HS-27A (cell line): ENCODE results near the gene MACROD1.
A peak's percentile ranks its signal among the peaks of the same experiment; 100 is the strongest.

Source experiments
- DNase-seq: peaks from one replicate; pipeline ENCODE4 v3.0.0-alpha.2; 2012; ENCODE audit warnings: low read depth, missing footprints

Gene MACROD1

GRCh38 chr11:64165842-64166635 is at the start of gene MACROD1:
Gene MACROD1 (minus strand): TSS chr11:64166113. CDS start chr11:64165994, 119 bp downstream.
- DNase-seq, result peak; percentile 66

GRCh38 chr11:64211181-64211872 is 45.4 kb upstream of the MACROD1 start:
- DNase-seq, result no peak

GRCh38 chr11:64210301-64211020 is 44.5 kb upstream of the MACROD1 start:
- DNase-seq, result no peak

GRCh38 chr11:64209563-64209843 is 43.6 kb upstream of the MACROD1 start:
- DNase-seq, result no peak

- no peak for DNase-seq
These were observed 43.1 kb upstream of the MACROD1 start for GRCh38 chr11:64208796-64209562.

- no peak for DNase-seq
These were observed 42.3 kb upstream of the MACROD1 start for GRCh38 chr11:64208086-64208795.

GRCh38 chr11:64207256-64208085 is 41.6 kb upstream of the MACROD1 start:
- no peak for DNase-seq

- DNase-seq, result no peak
These were observed 40.7 kb upstream of the MACROD1 start, which contains the start of gene FERMT3 for GRCh38 chr11:64206457-64207255. Gene FERMT3 (plus strand): TSS chr11:64206721. CDS start chr11:64207365, 644 bp downstream.

GRCh38 chr11:64204464-64204989 is 38.6 kb upstream of the MACROD1 start:
- peak; percentile 88 for DNase-seq

- DNase-seq, result no peak
These were observed 38.1 kb upstream of the MACROD1 start for GRCh38 chr11:64204080-64204440.

GRCh38 chr11:64203421-64204079 is 37.6 kb upstream of the MACROD1 start:
- no peak for DNase-seq

- DNase-seq, result no peak
These were observed 37.1 kb upstream of the MACROD1 start for GRCh38 chr11:64202992-64203391.

GRCh38 chr11:64201543-64201942 is 35.6 kb upstream of the MACROD1 start:
- DNase-seq, result no peak

GRCh38 chr11:64198511-64198910 is 32.6 kb upstream of the MACROD1 start:
- no peak for DNase-seq

GRCh38 chr11:64196626-64197025 is 30.7 kb upstream of the MACROD1 start:
- DNase-seq, result no peak

- DNase-seq, result no peak
These were observed 26.5 kb upstream of the MACROD1 start for GRCh38 chr11:64192434-64192833.

- DNase-seq, result no peak
These were observed 20.7 kb upstream of the MACROD1 start for GRCh38 chr11:64186492-64187165.
